Measurements from ENCODE around the gene ANKRD7.
"Not testable (repeated sequence)": the region's sequence is repeated elsewhere in the genome, so short reads cannot be mapped to it uniquely, and the experiment has no call there.

The ANKRD7 gene

GRCh38 chr7:118239014-118239413, 14.5 kb downstream of the ANKRD7 start:
- DNase-seq: no peak

- DNase-seq: not testable (repeated sequence)
Observed at GRCh38 chr7:118240320-118240719, 15.8 kb downstream of the ANKRD7 start.

- DNase-seq: no peak
Observed at GRCh38 chr7:118243695-118244094, 19.2 kb downstream of the ANKRD7 start.

- no peak for DNase-seq
Observed at GRCh38 chr7:118245267-118246040, 20.9 kb downstream of the ANKRD7 start.

- no peak for DNase-seq
Observed at GRCh38 chr7:118250860-118251494, 26.5 kb downstream of the ANKRD7 start.

- DNase-seq: no peak
Observed at GRCh38 chr7:118252087-118252486, 27.6 kb downstream of the ANKRD7 start.

GRCh38 chr7:118259115-118259514, 34.6 kb downstream of the ANKRD7 start:
- DNase-seq: no peak

GRCh38 chr7:118264836-118265235, 40.3 kb downstream of the ANKRD7 start:
- no peak for DNase-seq

GRCh38 chr7:118280319-118281012, 56.0 kb downstream of the ANKRD7 start:
- no peak for DNase-seq

GRCh38 chr7:118281196-118281595, 56.7 kb downstream of the ANKRD7 start:
- no peak for DNase-seq

GRCh38 chr7:118285358-118285757, 60.9 kb downstream of the ANKRD7 start:
- no peak for DNase-seq

GRCh38 chr7:118286131-118286530, 61.6 kb downstream of the ANKRD7 start:
- DNase-seq: no peak

- no peak for DNase-seq
Observed at GRCh38 chr7:118288098-118288497, 63.6 kb downstream of the ANKRD7 start.

- DNase-seq: no peak
Observed at GRCh38 chr7:118289476-118289875, 65.0 kb downstream of the ANKRD7 start.

Measured in retina (tissue), 1 donor.